ENCODE measurements around the gene SLC9C2. TPM values are rescaled to one million over a fixed set of nuclear protein-coding genes. Genes with fewer than 3 reads are reported as not detected.

Gene SLC9C2
- total RNA-seq, 1 experiment from 2014 or later: not detected

GRCh38 chr1:173459885-173460284, 143.0 kb downstream of the SLC9C2 start:
- no peak for TF ChIP-seq CTCF (IDR thresholded peaks at IDR 0.05; ENCODE audit: unreplicated experiment)
- Mint-ChIP-seq H3K36me3 (ENCODE audit: insufficient read depth, unreplicated experiment) (no peaks in the 10 kb centered on the region), H3K27me3 (ENCODE audit: unreplicated experiment) (no peaks in the 10 kb centered on the region), H3K27ac (ENCODE audit: unreplicated experiment) (no peak overlapping the region), H3K4me1 (ENCODE audit: low read depth, unreplicated experiment) (no peaks in the 10 kb centered on the region), H3K9me3 (ENCODE audit: low read depth, unreplicated experiment) (peaks cover 3% of the 10 kb centered on the region), H3K4me3 (ENCODE audit: low read depth, unreplicated experiment) (no peak overlapping the region)
- intact Hi-C loops (cut with micrococcal nuclease; ENCODE audit: unreplicated experiment): no loop called here
- BruUV-seq (replicated peaks): no TSS peak
- DNase-seq: no peak
- CTCF ChIA-PET: no interaction called here

- intact Hi-C loops (cut with micrococcal nuclease; ENCODE audit: unreplicated experiment): no loop called here
- no peak for TF ChIP-seq CTCF (IDR thresholded peaks at IDR 0.05; ENCODE audit: unreplicated experiment)
- H3K4me3 Mint-ChIP-seq (ENCODE audit: low read depth, unreplicated experiment): no peak overlapping the region
- no peaks in the 10 kb centered on the region for H3K36me3 Mint-ChIP-seq (ENCODE audit: insufficient read depth, unreplicated experiment)
- CTCF ChIA-PET: no interaction called here
- BruUV-seq (replicated peaks): no TSS peak
- no peaks in the 10 kb centered on the region for H3K4me1 Mint-ChIP-seq (ENCODE audit: low read depth, unreplicated experiment)
- no peaks in the 10 kb centered on the region for H3K27me3 Mint-ChIP-seq (ENCODE audit: unreplicated experiment)
- H3K9me3 Mint-ChIP-seq (ENCODE audit: low read depth, unreplicated experiment): no peaks in the 10 kb centered on the region
- no peak overlapping the region for H3K27ac Mint-ChIP-seq (ENCODE audit: unreplicated experiment)
- DNase-seq: no peak
Observed at GRCh38 chr1:173454966-173455524, 147.8 kb downstream of the SLC9C2 start.

GRCh38 chr1:173453982-173454381, 148.9 kb downstream of the SLC9C2 start:
- TF ChIP-seq CTCF (IDR thresholded peaks at IDR 0.05; ENCODE audit: unreplicated experiment): no peak
- no peak for DNase-seq
- no peaks in the 10 kb centered on the region for H3K36me3 Mint-ChIP-seq (ENCODE audit: insufficient read depth, unreplicated experiment)
- H3K27me3 Mint-ChIP-seq (ENCODE audit: unreplicated experiment): no peaks in the 10 kb centered on the region
- CTCF ChIA-PET: interaction anchor here (1.0 kb wide), 1 partner anchor 15 kb away, joined by 3 read pairs; no protein-coding TSS in a partner anchor
- intact Hi-C loops (cut with micrococcal nuclease; ENCODE audit: unreplicated experiment): no loop called here
- no TSS peak for BruUV-seq (replicated peaks)
- no peak overlapping the region for H3K27ac Mint-ChIP-seq (ENCODE audit: unreplicated experiment)
- no peaks in the 10 kb centered on the region for H3K4me1 Mint-ChIP-seq (ENCODE audit: low read depth, unreplicated experiment)
- no peak overlapping the region for H3K4me3 Mint-ChIP-seq (ENCODE audit: low read depth, unreplicated experiment)
- no peaks in the 10 kb centered on the region for H3K9me3 Mint-ChIP-seq (ENCODE audit: low read depth, unreplicated experiment)

- CTCF ChIA-PET: interaction anchor here (0.6 kb wide), 1 partner anchor 914 kb away, joined by 3 read pairs; no protein-coding TSS in a partner anchor
- no peak for DNase-seq
- H3K27me3 Mint-ChIP-seq (ENCODE audit: unreplicated experiment): no peaks in the 10 kb centered on the region
- no peaks in the 10 kb centered on the region for H3K4me1 Mint-ChIP-seq (ENCODE audit: low read depth, unreplicated experiment)
- peaks cover 2% of the 10 kb centered on the region for H3K9me3 Mint-ChIP-seq (ENCODE audit: low read depth, unreplicated experiment)
- no TSS peak for BruUV-seq (replicated peaks)
- H3K27ac Mint-ChIP-seq (ENCODE audit: unreplicated experiment): no peak overlapping the region
- H3K36me3 Mint-ChIP-seq (ENCODE audit: insufficient read depth, unreplicated experiment): no peaks in the 10 kb centered on the region
- no peak for TF ChIP-seq CTCF (IDR thresholded peaks at IDR 0.05; ENCODE audit: unreplicated experiment)
- intact Hi-C loops (cut with micrococcal nuclease; ENCODE audit: unreplicated experiment): no loop called here
- H3K4me3 Mint-ChIP-seq (ENCODE audit: low read depth, unreplicated experiment): no peak overlapping the region
Observed at GRCh38 chr1:173451981-173452380, 150.9 kb downstream of the SLC9C2 start.

Other genes with a start within 250 kb of the SLC9C2 start
- 325 and 360 TPM in 2 replicates for gene PRDX6, start 125.7 kb downstream of the SLC9C2 start, total RNA-seq (2022)
- gene TEX50, start 32.3 kb upstream of the SLC9C2 start, total RNA-seq (2022): not detected in 2 replicates
- gene ANKRD45, start 66.8 kb upstream of the SLC9C2 start, total RNA-seq (2022): not detected in 2 replicates
- gene KLHL20, start 111.9 kb upstream of the SLC9C2 start, total RNA-seq (2022): 21.6 and 22.2 TPM in 2 replicates
- 48.4 and 56.3 TPM in 2 replicates for gene DARS2, start 221.6 kb upstream of the SLC9C2 start, total RNA-seq (2022)
- 30.3 and 31.2 TPM in 2 replicates for gene CENPL, start 221.8 kb upstream of the SLC9C2 start, total RNA-seq (2022)

All from Calu3 (cell line).